Choroid plexus epithelial cell (primary cell): ENCODE measurements around the gene HMBS.
A peak's percentile ranks its signal among the peaks of the same experiment; 100 is the strongest.

Source experiments
- DNase-seq: peaks from one replicate; pipeline ENCODE4 v3.0.0-alpha.2; 2010; ENCODE audit warnings: low read depth
- H3K4me3 ChIP-seq: 2 replicates; pipeline ENCODE4 v1.5.1; 2011; ENCODE audit warnings: low read depth, mild to moderate bottlenecking, control low read depth, low read length, moderate library complexity
- CTCF ChIP-seq: conservative IDR thresholded peaks from 2 replicates; pipeline ENCODE4 v1.5.1; 2011; ENCODE audit warnings: low read depth, mild to moderate bottlenecking, control low read depth, inconsistent platforms, low read length, moderate library complexity

Gene HMBS

GRCh38 chr11:119103793-119104192, 19.1 kb downstream of the HMBS start:
- DNase-seq: peak; percentile 32
- peak; percentile 14 for TF ChIP-seq CTCF
- no peak overlapping the region for H3K4me3 ChIP-seq

- peak within 1 kb of the TSS; percentile 86 for H3K4me3 ChIP-seq
- DNase-seq: peak; percentile 94
- no peak for TF ChIP-seq CTCF
Measured at GRCh38 chr11:119106564-119107537, 22.2 kb downstream of the HMBS start, which contains the start of gene C2CD2L. C2CD2L (plus strand) TSS chr11:119107344; CDS start chr11:119107742, 398 bp downstream.

GRCh38 chr11:119107538-119108145, 23.0 kb downstream of the HMBS start:
- DNase-seq: no peak
- no peak for TF ChIP-seq CTCF
- peak overlapping the region; percentile 86 for H3K4me3 ChIP-seq

GRCh38 chr11:119108146-119108856, 23.6 kb downstream of the HMBS start:
- H3K4me3 ChIP-seq: peak overlapping the region; percentile 86
- DNase-seq: peak; percentile 30
- no peak for TF ChIP-seq CTCF

- no peak for DNase-seq
- no peak for TF ChIP-seq CTCF
- H3K4me3 ChIP-seq: peak overlapping the region; percentile 86
Measured at GRCh38 chr11:119108857-119109221, 24.2 kb downstream of the HMBS start.

- TF ChIP-seq CTCF: no peak
- H3K4me3 ChIP-seq: no peak overlapping the region
- no peak for DNase-seq
Measured at GRCh38 chr11:119109843-119110242, 25.2 kb downstream of the HMBS start.
